AG04450 (cell line): ENCODE results near the gene C1QTNF8. TPM values are rescaled to one million over a fixed set of nuclear protein-coding genes. Genes with fewer than 3 reads are reported as not detected.

Experiments used
- CTCF ChIA-PET: fragments of 300-600, 350-600 bp; formaldehyde crosslinking; extraction: SDS; loops from one replicate; lab custom pipeline; 2022; ENCODE audit warnings: antibody characterized with exemption, inconsistent platforms; lab: Charles Lee
- POLR2A ChIA-PET: fragments of 350-600 bp; formaldehyde crosslinking; extraction: SDS; loops from one replicate; lab custom pipeline; 2021; ENCODE audit warnings: antibody characterized with exemption, inconsistent platforms; lab: Yijun Ruan, JAX
- DNase-seq: peaks from one replicate; pipeline ENCODE4 v3.0.0-alpha.2; 2011; ENCODE audit warnings: low read depth, low spot score
- H3K27ac ChIP-seq: one replicate; pipeline ENCODE4 v1.5.1; 2012; ENCODE audit warnings: low read depth, low read length, control low read depth
- H3K27me3 ChIP-seq: one replicate; pipeline ENCODE4 v1.6.0; 2012; ENCODE audit warnings: low read length; ENCODE audit not compliant: control insufficient read depth, insufficient read depth
- H3K4me3 ChIP-seq: 2 replicates; pipeline ENCODE4 v1.5.1; 2011; ENCODE audit warnings: mild to moderate bottlenecking, low read depth, low read length, control low read depth
- H3K9me3 ChIP-seq: 2 replicates; pipeline ENCODE4 v1.5.1; 2012; ENCODE audit warnings: low read length; ENCODE audit not compliant: control insufficient read depth, insufficient read depth
- CTCF ChIP-seq: IDR thresholded peaks from 2 replicates; pipeline ENCODE4 v1.5.1; 2011; ENCODE audit warnings: low read depth, low read length, control low read depth, inconsistent platforms
- polyA plus RNA-seq: library from polyadenylated mRNA; depleted of rRNA; stranded (reverse); fragments of >200 nt; gene quantifications from 2 replicates; pipeline ENCODE4 v1.2.3, GENCODE V29; 2011

Gene C1QTNF8
- polyA plus RNA-seq, 1 experiment = not detected

GRCh38 chr16:1066584-1067172 is 29.4 kb downstream of the C1QTNF8 start:
- peaks cover 38% of the 10 kb centered on the region for H3K27me3 ChIP-seq
- no peaks in the 10 kb centered on the region; the same call in 1 of the 2 replicates for H3K9me3 ChIP-seq
- DNase-seq = no peak
- ChIA-PET CTCF (no interaction called here), POLR2A (no interaction called here)
- no peak overlapping the region for H3K4me3 ChIP-seq
- no peak overlapping the region for H3K27ac ChIP-seq
- no peak for TF ChIP-seq CTCF

- H3K27ac ChIP-seq = no peak overlapping the region
- no peak overlapping the region for H3K4me3 ChIP-seq
- ChIA-PET CTCF (interaction anchor here (1.2 kb wide), 1 partner anchor 10 kb away, joined by 4 read pairs; no protein-coding TSS in a partner anchor), POLR2A (no interaction called here)
- TF ChIP-seq CTCF = no peak
- no peaks in the 10 kb centered on the region; the same call in 1 of the 2 replicates for H3K9me3 ChIP-seq
- peaks cover 33% of the 10 kb centered on the region for H3K27me3 ChIP-seq
- DNase-seq = no peak
Observed at GRCh38 chr16:1065469-1066128, 30.4 kb downstream of the C1QTNF8 start.

- no peak for DNase-seq
- Histone ChIP-seq H3K27me3 (peaks cover 23% of the 10 kb centered on the region), H3K9me3 (no peaks in the 10 kb centered on the region; the same call in 1 of the 2 replicates), H3K27ac (no peak overlapping the region), H3K4me3 (no peak overlapping the region)
- POLR2A ChIA-PET = no interaction called here
- CTCF ChIA-PET = no interaction called here
- no peak for TF ChIP-seq CTCF
Observed at GRCh38 chr16:1063728-1064127, 32.3 kb downstream of the C1QTNF8 start.

- H3K27me3 ChIP-seq = peaks cover 23% of the 10 kb centered on the region
- CTCF ChIA-PET = no interaction called here
Observed at GRCh38 chr16:1062895-1063294, 33.1 kb downstream of the C1QTNF8 start.

More at GRCh38 chr16:1062895-1063294, 33.1 kb downstream of the C1QTNF8 start:
- POLR2A ChIA-PET = no interaction called here
- Histone ChIP-seq H3K9me3 (peaks cover 4% of the 10 kb centered on the region; the same call in 1 of the 2 replicates), H3K27ac (no peak overlapping the region), H3K4me3 (no peak overlapping the region)
- no peak for DNase-seq
- no peak for TF ChIP-seq CTCF
